ENCODE measurements around the gene WNK2.

WNK2 gene

GRCh38 chr9:93209576-93210323, 25.8 kb downstream of the WNK2 start:
- H3K36me3 Mint-ChIP-seq (ENCODE audit: low read depth) = no peaks in the 10 kb centered on the region

GRCh38 chr9:93210324-93210973, 26.5 kb downstream of the WNK2 start:
- no peaks in the 10 kb centered on the region for H3K4me1 Mint-ChIP-seq (ENCODE audit: low read depth)
- no peaks in the 10 kb centered on the region for H3K27me3 Mint-ChIP-seq
- no peak overlapping the region for H3K27ac Mint-ChIP-seq
- no peaks in the 10 kb centered on the region for H3K36me3 Mint-ChIP-seq (ENCODE audit: low read depth)
- no peak overlapping the region for H3K4me3 Mint-ChIP-seq
- peaks cover 8% of the 10 kb centered on the region for H3K9me3 Mint-ChIP-seq

More at GRCh38 chr9:93209576-93210323, 25.8 kb downstream of the WNK2 start:
- Mint-ChIP-seq H3K27me3 (no peaks in the 10 kb centered on the region), H3K27ac (no peak overlapping the region), H3K4me1 (ENCODE audit: low read depth) (peaks cover 3% of the 10 kb centered on the region), H3K9me3 (peaks cover 6% of the 10 kb centered on the region), H3K4me3 (no peak overlapping the region)

- Mint-ChIP-seq H3K36me3 (ENCODE audit: low read depth) (peaks cover 3% of the 10 kb centered on the region), H3K9me3 (peaks cover 14% of the 10 kb centered on the region), H3K27me3 (no peaks in the 10 kb centered on the region), H3K4me3 (no peak overlapping the region), H3K27ac (no peak overlapping the region), H3K4me1 (ENCODE audit: low read depth) (no peaks in the 10 kb centered on the region)
These were observed 27.2 kb downstream of the WNK2 start for GRCh38 chr9:93210974-93211653.

GRCh38 chr9:93211654-93212001, 27.7 kb downstream of the WNK2 start:
- Mint-ChIP-seq H3K36me3 (ENCODE audit: low read depth) (peaks cover 3% of the 10 kb centered on the region), H3K27ac (no peak overlapping the region), H3K9me3 (peaks cover 14% of the 10 kb centered on the region), H3K27me3 (no peaks in the 10 kb centered on the region), H3K4me3 (no peak overlapping the region), H3K4me1 (ENCODE audit: low read depth) (no peaks in the 10 kb centered on the region)

- H3K4me1 Mint-ChIP-seq (ENCODE audit: low read depth) = no peaks in the 10 kb centered on the region
These were observed 28.5 kb downstream of the WNK2 start for GRCh38 chr9:93212409-93212808.

GRCh38 chr9:93216073-93216365, 32.1 kb downstream of the WNK2 start:
- no peaks in the 10 kb centered on the region for H3K27me3 Mint-ChIP-seq
- H3K27ac Mint-ChIP-seq = no peak overlapping the region
- H3K9me3 Mint-ChIP-seq = peaks cover 7% of the 10 kb centered on the region
- no peak overlapping the region for H3K4me3 Mint-ChIP-seq
- peaks cover 3% of the 10 kb centered on the region for H3K36me3 Mint-ChIP-seq (ENCODE audit: low read depth)
- no peaks in the 10 kb centered on the region for H3K4me1 Mint-ChIP-seq (ENCODE audit: low read depth)

More at GRCh38 chr9:93212409-93212808, 28.5 kb downstream of the WNK2 start:
- no peak overlapping the region for H3K4me3 Mint-ChIP-seq
- H3K27me3 Mint-ChIP-seq = no peaks in the 10 kb centered on the region
- peaks cover 3% of the 10 kb centered on the region for H3K36me3 Mint-ChIP-seq (ENCODE audit: low read depth)
- H3K9me3 Mint-ChIP-seq = peaks cover 14% of the 10 kb centered on the region
- H3K27ac Mint-ChIP-seq = no peak overlapping the region

GRCh38 chr9:93217706-93218105, 33.8 kb downstream of the WNK2 start:
- H3K27ac Mint-ChIP-seq = no peak overlapping the region
- H3K4me3 Mint-ChIP-seq = no peak overlapping the region
- peaks cover 3% of the 10 kb centered on the region for H3K27me3 Mint-ChIP-seq
- H3K4me1 Mint-ChIP-seq (ENCODE audit: low read depth) = no peaks in the 10 kb centered on the region
- H3K36me3 Mint-ChIP-seq (ENCODE audit: low read depth) = peaks cover 3% of the 10 kb centered on the region
- H3K9me3 Mint-ChIP-seq = peaks cover 7% of the 10 kb centered on the region

- Mint-ChIP-seq H3K4me3 (no peak overlapping the region), H3K9me3 (peaks cover 7% of the 10 kb centered on the region), H3K27me3 (peaks cover 3% of the 10 kb centered on the region), H3K36me3 (ENCODE audit: low read depth) (peaks cover 3% of the 10 kb centered on the region), H3K27ac (no peak overlapping the region), H3K4me1 (ENCODE audit: low read depth) (no peaks in the 10 kb centered on the region)
These were observed 34.2 kb downstream of the WNK2 start for GRCh38 chr9:93218161-93218560.

- Mint-ChIP-seq H3K27me3 (peaks cover 3% of the 10 kb centered on the region), H3K4me1 (ENCODE audit: low read depth) (no peaks in the 10 kb centered on the region), H3K9me3 (peaks cover 7% of the 10 kb centered on the region), H3K36me3 (ENCODE audit: low read depth) (peaks cover 3% of the 10 kb centered on the region), H3K27ac (no peak overlapping the region), H3K4me3 (no peak overlapping the region)
These were observed 34.9 kb downstream of the WNK2 start for GRCh38 chr9:93218671-93219420.

- Mint-ChIP-seq H3K4me3 (no peak overlapping the region), H3K36me3 (ENCODE audit: low read depth) (peaks cover 3% of the 10 kb centered on the region), H3K9me3 (peaks cover 7% of the 10 kb centered on the region), H3K27me3 (peaks cover 3% of the 10 kb centered on the region), H3K4me1 (ENCODE audit: low read depth) (no peaks in the 10 kb centered on the region), H3K27ac (no peak overlapping the region)
These were observed 35.8 kb downstream of the WNK2 start for GRCh38 chr9:93219692-93220091.

GRCh38 chr9:93220627-93221026, 36.7 kb downstream of the WNK2 start:
- Mint-ChIP-seq H3K27me3 (peaks cover 9% of the 10 kb centered on the region), H3K9me3 (peaks cover 4% of the 10 kb centered on the region), H3K4me1 (ENCODE audit: low read depth) (peaks cover 4% of the 10 kb centered on the region), H3K36me3 (ENCODE audit: low read depth) (peaks cover 3% of the 10 kb centered on the region), H3K27ac (no peak overlapping the region), H3K4me3 (no peak overlapping the region)

GRCh38 chr9:93221044-93221443, 37.1 kb downstream of the WNK2 start:
- Mint-ChIP-seq H3K4me3 (no peak overlapping the region), H3K4me1 (ENCODE audit: low read depth) (peaks cover 8% of the 10 kb centered on the region), H3K27me3 (peaks cover 9% of the 10 kb centered on the region), H3K9me3 (no peaks in the 10 kb centered on the region), H3K36me3 (ENCODE audit: low read depth) (no peaks in the 10 kb centered on the region), H3K27ac (no peak overlapping the region)

- H3K4me3 Mint-ChIP-seq = no peak overlapping the region
- no peaks in the 10 kb centered on the region for H3K36me3 Mint-ChIP-seq (ENCODE audit: low read depth)
- H3K4me1 Mint-ChIP-seq (ENCODE audit: low read depth) = peaks cover 9% of the 10 kb centered on the region
- H3K9me3 Mint-ChIP-seq = no peaks in the 10 kb centered on the region
- H3K27ac Mint-ChIP-seq = no peak overlapping the region
- peaks cover 9% of the 10 kb centered on the region for H3K27me3 Mint-ChIP-seq
These were observed 38.9 kb downstream of the WNK2 start for GRCh38 chr9:93222890-93223259.

GRCh38 chr9:93223260-93224180, 39.6 kb downstream of the WNK2 start:
- no peaks in the 10 kb centered on the region for H3K9me3 Mint-ChIP-seq
- peaks cover 9% of the 10 kb centered on the region for H3K4me1 Mint-ChIP-seq (ENCODE audit: low read depth)
- no peak overlapping the region for H3K27ac Mint-ChIP-seq
- H3K36me3 Mint-ChIP-seq (ENCODE audit: low read depth) = no peaks in the 10 kb centered on the region
- peaks cover 9% of the 10 kb centered on the region for H3K27me3 Mint-ChIP-seq
- H3K4me3 Mint-ChIP-seq = no peak overlapping the region

Measured in stimulated activated naive CD8-positive, alpha-beta T cell treated with anti-CD3 and anti-CD28 coated beads, Interleukin-15, Interleukin-2, amounts not matched to agents 100 ng/mL and 50 ng/mL, for 24 hours (primary cell).